Natural killer cell treated with Interleukin-12 subunit alpha and Interleukin-12 subunit beta and Interleukin-15 and Interleukin-18, amount 100 ng/mL, for 72 hours (primary cell): Measurements from ENCODE around the gene SBSN. TPM values are rescaled to one million over a fixed set of nuclear protein-coding genes. Genes with fewer than 3 reads are reported as not detected.
"Not testable (repeated sequence)": the region's sequence is repeated elsewhere in the genome, so short reads cannot be mapped to it uniquely, and the experiment has no call there.

Experiments used
- ATAC-seq, 2 donors: fragments of 150-1000 bp; cut with Tn5 transposase in 1 of 2; sonication (Bioruptor Pico), chemical (Tn5 transposase) in 1 of 2; 2 replicates each; pipeline ENCODE4 v1.10.0; 2021
- DNase-seq: peaks from one replicate; pipeline ENCODE4 v3.0.0; 2022; ENCODE audit warnings: low spot score
- H3K27ac Mint-ChIP-seq, 2 donors: 1 replicate in 1 of 2; 2 replicates in 1 of 2; pipeline ENCODE4 v1.8.0; 2022; ENCODE audit warnings: mixed read lengths in 2 of 2, mild to moderate bottlenecking in 1 of 2, moderate library complexity in 1 of 2
- H3K27me3 Mint-ChIP-seq, 2 donors: 1 replicate in 1 of 2; 2 replicates in 1 of 2; pipeline ENCODE4 v1.8.0; 2022; ENCODE audit warnings: mixed read lengths in 2 of 2
- H3K36me3 Mint-ChIP-seq: one replicate; pipeline ENCODE4 v1.8.0; 2022; ENCODE audit warnings: mixed read lengths
- H3K4me1 Mint-ChIP-seq, 2 donors: 1 replicate in 1 of 2; 2 replicates in 1 of 2; pipeline ENCODE4 v1.8.0; 2022; ENCODE audit warnings: low read depth in 2 of 2, mixed read lengths in 2 of 2, mild to moderate bottlenecking in 1 of 2
- H3K4me3 Mint-ChIP-seq: one replicate; pipeline ENCODE4 v1.8.0; 2022; ENCODE audit warnings: mixed read lengths
- H3K9me3 Mint-ChIP-seq: 2 replicates; pipeline ENCODE4 v1.8.0; 2022; ENCODE audit warnings: mixed read lengths
- total RNA-seq, 2 donors: library from RNA; stranded (reverse); gene quantifications; one replicate each; pipeline ENCODE4 v1.2.3, GENCODE V29; 2022

Gene SBSN
- total RNA-seq, 2 donors from 2014 or later, result not detected

- Mint-ChIP-seq H3K4me3 (no peak overlapping the region), H3K27me3 (no peaks in the 10 kb centered on the region), H3K9me3 (no peaks in the 10 kb centered on the region), H3K4me1 (no peaks in the 10 kb centered on the region), H3K27ac (peak overlapping the region in 1 of 2 donors; percentile 4), H3K36me3 (no peaks in the 10 kb centered on the region)
- ATAC-seq (no peak), DNase-seq (no peak)
These were observed 52.0 kb downstream of the SBSN start for GRCh38 chr19:35476149-35476548.

- H3K27me3 Mint-ChIP-seq, H3K4me3 Mint-ChIP-seq, H3K9me3 Mint-ChIP-seq, H3K36me3 Mint-ChIP-seq, H3K4me1 Mint-ChIP-seq, ATAC-seq, H3K27ac Mint-ChIP-seq, DNase-seq: not testable (repeated sequence)
These were observed 53.5 kb downstream of the SBSN start for GRCh38 chr19:35474594-35474993.

GRCh38 chr19:35474104-35474503 is 54.0 kb downstream of the SBSN start:
- no peaks in the 10 kb centered on the region for H3K27me3 Mint-ChIP-seq
- H3K4me3 Mint-ChIP-seq, result no peak overlapping the region
- H3K36me3 Mint-ChIP-seq, result no peaks in the 10 kb centered on the region
- DNase-seq (no peak), ATAC-seq (no peak)
- no peaks in the 10 kb centered on the region for H3K4me1 Mint-ChIP-seq
- H3K27ac Mint-ChIP-seq, result no peak overlapping the region
- H3K9me3 Mint-ChIP-seq, result no peaks in the 10 kb centered on the region

Other genes with a start within 250 kb of the SBSN start
- 1 to 10 TPM in 1 of 2 donors, under 1 TPM in 1; 0.92 to 2.4 TPM for gene HAMP, start 245.8 kb downstream of the SBSN start, total RNA-seq
- gene MAG, start 236.2 kb downstream of the SBSN start, total RNA-seq, result under 1 TPM in 1 of 2 donors, not detected in 1; 0.38 TPM
- 10 to 100 TPM in 1 of 2 donors, 1 to 10 TPM in 1; 1.1 to 15.0 TPM for gene CD22, start 199.1 kb downstream of the SBSN start, total RNA-seq
- under 1 TPM; 0.19 to 0.36 TPM for gene FFAR1, start 180.4 kb downstream of the SBSN start, total RNA-seq
- gene FFAR3, start 169.9 kb downstream of the SBSN start, total RNA-seq, result under 1 TPM in 1 of 2 donors, not detected in 1; 0.62 TPM
- under 1 TPM in 1 of 2 donors, not detected in 1; 0.56 TPM for gene GPR42, start 157.2 kb downstream of the SBSN start, total RNA-seq
- not detected for gene FFAR2, start 80.1 kb downstream of the SBSN start, total RNA-seq
- not detected for gene KRTDAP, start 37.8 kb downstream of the SBSN start, total RNA-seq
- gene DMKN, start 14.7 kb downstream of the SBSN start, total RNA-seq, result 1 to 10 TPM in 1 of 2 donors, not detected in 1; 1.8 TPM
- gene GAPDHS, start 5.1 kb upstream of the SBSN start, total RNA-seq, result not detected
- gene TMEM147, start 17.3 kb upstream of the SBSN start, total RNA-seq, result 10 to 100 TPM; 25.3 to 34.4 TPM
- gene ATP4A, start 35.3 kb upstream of the SBSN start, total RNA-seq, result not detected
- not detected for gene PMIS2, start 57.9 kb upstream of the SBSN start, total RNA-seq
- 10 to 100 TPM; 29.2 to 55.0 TPM for gene HAUS5, start 84.4 kb upstream of the SBSN start, total RNA-seq
- gene RBM42, start 100.7 kb upstream of the SBSN start, total RNA-seq, result 100 to 1,000 TPM; 109 to 110 TPM
- gene ETV2, start 113.4 kb upstream of the SBSN start, total RNA-seq, result 1 to 10 TPM in 1 of 2 donors, under 1 TPM in 1; 0.39 to 1.2 TPM
- gene COX6B1, start 120.0 kb upstream of the SBSN start, total RNA-seq, result 100 to 1,000 TPM; 363 to 400 TPM
- gene UPK1A, start 138.2 kb upstream of the SBSN start, total RNA-seq, result under 1 TPM; 0.38 to 0.70 TPM
- gene ZBTB32, start 176.2 kb upstream of the SBSN start, total RNA-seq, result 100 to 1,000 TPM; 191 to 295 TPM
- 100 to 1,000 TPM in 1 of 2 donors, 10 to 100 TPM in 1; 80.1 to 137 TPM for gene KMT2B, start 189.7 kb upstream of the SBSN start, total RNA-seq
- gene IGFLR1, start 214.1 kb upstream of the SBSN start, total RNA-seq, result 100 to 1,000 TPM in 1 of 2 donors, 10 to 100 TPM in 1; 80.4 to 193 TPM
- gene U2AF1L4, start 217.1 kb upstream of the SBSN start, total RNA-seq, result 10 to 100 TPM; 17.0 to 19.1 TPM
- 10 to 100 TPM; 66.4 to 84.2 TPM for gene PSENEN, start 217.3 kb upstream of the SBSN start, total RNA-seq
- gene LIN37, start 220.3 kb upstream of the SBSN start, total RNA-seq, result 10 to 100 TPM in 1 of 2 donors, 1 to 10 TPM in 1; 9.6 to 24.7 TPM
- not detected for gene HSPB6, start 228.7 kb upstream of the SBSN start, total RNA-seq
- gene PROSER3, start 229.9 kb upstream of the SBSN start, total RNA-seq, result 10 to 100 TPM; 36.2 to 53.8 TPM
- 10 to 100 TPM; 31.5 to 45.0 TPM for gene ARHGAP33, start 247.3 kb upstream of the SBSN start, total RNA-seq